Measurements from ENCODE around the gene ADAMTS18. TPM values are rescaled to one million over a fixed set of nuclear protein-coding genes. Genes with fewer than 3 reads are reported as not detected.

Gene ADAMTS18
- total and polyA plus RNA-seq, 2 of the 8 experiments (the other 6 are each of a cell fraction or from before 2014, with no cell fraction given) = 0.05 to 0.19 TPM

DNA sequence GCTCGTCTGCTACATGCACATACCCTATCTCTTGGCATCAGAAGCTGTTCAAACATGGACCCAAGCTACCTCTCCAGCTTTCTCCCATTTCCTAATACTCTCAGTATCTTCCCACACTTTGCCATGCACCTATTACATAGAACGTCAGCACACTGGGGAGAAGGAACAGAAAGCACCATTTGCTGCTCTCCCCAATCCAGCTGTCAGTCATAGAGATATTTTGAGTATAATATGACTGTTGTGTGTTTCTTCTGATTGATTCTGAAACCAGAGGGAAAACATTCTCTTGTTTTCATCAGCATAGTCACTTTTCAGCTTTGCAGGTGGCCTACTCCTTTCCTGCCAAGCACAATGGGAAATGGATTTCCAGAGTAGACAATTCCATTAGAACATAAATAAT, 107.1 kb downstream of the ADAMTS18 start:
- POLR2A ChIA-PET (ENCODE audit: partially characterized antibody) = no interaction called here
- H3K4me2 ChIP-seq (ENCODE audit: insufficient read depth in 1 of 2, low read depth in 2 of 2, low read length in 2 of 2) = no peak overlapping the region
- CTCF ChIA-PET (ENCODE audit: partially characterized antibody) = interaction anchor here (1.3 kb wide), 1 partner anchor 21 kb away, joined by 3 read pairs; no protein-coding TSS in a partner anchor

More for the DNA sequence above, 107.1 kb downstream of the ADAMTS18 start:
- H2BK12ac ChIP-seq (ENCODE audit: low read depth, low read length) = no peak overlapping the region
- no peaks in the 10 kb centered on the region for H3K36me3 ChIP-seq (ENCODE audit: control insufficient read depth in 2 of 4, insufficient read depth in 4 of 4, low read length in 3 of 4)
- no peaks in the 10 kb centered on the region for H4K20me1 ChIP-seq (replicated peaks in 1 of 2; ENCODE audit: control insufficient read depth in 1 of 2, insufficient read depth in 2 of 2, low read length in 2 of 2)
- no peak overlapping the region for H3K23ac ChIP-seq (ENCODE audit: insufficient read length)
- H3K56ac ChIP-seq (replicated peaks; ENCODE audit: insufficient read length, low read depth, low read length) = no peak overlapping the region
- no peak for TF ChIP-seq GABPA (IDR thresholded peaks at IDR 0.05; ENCODE audit: borderline replicate concordance, insufficient read depth, low read length)
- no peaks in the 10 kb centered on the region for H3K9me3 ChIP-seq (ENCODE audit: insufficient read depth in 2 of 2, low read depth in 1 of 2, low read length in 1 of 2)
- H2BK20ac ChIP-seq (ENCODE audit: low read length) = no peak overlapping the region
- H2AFZ ChIP-seq (ENCODE audit: low read length) = no peak overlapping the region
- no peaks in the 10 kb centered on the region for H3K79me1 ChIP-seq (ENCODE audit: low read depth, low read length)
- no peak overlapping the region for H3K4me3 ChIP-seq (ENCODE audit: extremely low read depth in 1 of 4, insufficient read depth in 2 of 4, low read depth in 3 of 4, low read length in 4 of 4)
- no peak overlapping the region for H4K91ac ChIP-seq (replicated peaks; ENCODE audit: insufficient read length, low read length)
- no peaks in the 10 kb centered on the region for H3K27me3 ChIP-seq (replicated peaks in 1 of 4; ENCODE audit: control insufficient read depth in 3 of 4, extremely low read depth in 1 of 4, insufficient read depth in 3 of 4, low read length in 3 of 4)
- no peak overlapping the region for H2BK15ac ChIP-seq (ENCODE audit: low read length)
- H3K14ac ChIP-seq (ENCODE audit: insufficient read length) = no peak overlapping the region
- H3K9ac ChIP-seq (replicated peaks in 1 of 4; ENCODE audit: extremely low read depth in 1 of 4, low read depth in 3 of 4, low read length in 3 of 4) = no peak overlapping the region
- no peak for FAIRE-seq
- H2BK120ac ChIP-seq (replicated peaks; ENCODE audit: low read depth, low read length) = no peak overlapping the region
- no peak overlapping the region for H4K8ac ChIP-seq (ENCODE audit: extremely low read depth, insufficient read depth, low read length)
- no peaks in the 10 kb centered on the region for H3K23me2 ChIP-seq (ENCODE audit: low read depth, low read length)
- H3K27ac ChIP-seq (ENCODE audit: low read depth, low read length) = no peak overlapping the region
- no peaks in the 10 kb centered on the region for H3K79me2 ChIP-seq (ENCODE audit: control insufficient read depth in 1 of 2, insufficient read depth in 2 of 2, low read length in 2 of 2)
- no peak for DNase-seq (ENCODE audit: low read depth in 1 of 2, low spot score in 2 of 2)
- no peak overlapping the region for H4K5ac ChIP-seq (ENCODE audit: insufficient read length, low read depth, low read length)
- no peak overlapping the region for H3K4ac ChIP-seq (replicated peaks; ENCODE audit: insufficient read length, low read depth, low read length)
- no peak overlapping the region for H2AK5ac ChIP-seq (ENCODE audit: low read depth, low read length)
- 92% methylated on average over 2 of the region's 2 CpGs; no CpG with 5 or more reads in 1 of the 2 experiments for WGBS, 2 experiments (ENCODE audit: extremely low coverage in 1 of 2, insufficient coverage in 1 of 2, insufficient read length in 1 of 2, insufficient replicate concordance in 2 of 2, low coverage in 1 of 2, low lambda C conversion rate in 2 of 2, missing lambda C conversion rate in 1 of 2)
- H2BK5ac ChIP-seq (ENCODE audit: low read depth, low read length) = no peak overlapping the region
- H3K18ac ChIP-seq (ENCODE audit: extremely low read depth, low read length) = no peak overlapping the region
- peaks cover 0 to 7% (median 4%) of the 10 kb centered on the region in 4 experiments; a peak in 2 of 7 replicates for H3K4me1 ChIP-seq (replicated peaks in 1 of 4; ENCODE audit: control insufficient read depth in 3 of 4, insufficient read depth in 4 of 4, low read length in 3 of 4)

Measured in H1 (cell line).